Measurements from ENCODE around the gene PDP2. TPM values are rescaled to one million over a fixed set of nuclear protein-coding genes. Genes with fewer than 3 reads are reported as not detected.

Gene PDP2
- total RNA-seq, 6 experiments from 2014 or later, result 12.8 to 17.7 (median 16.2) TPM

GRCh38 chr16:66848172-66848571, 32.1 kb upstream of the PDP2 start:
- H3K27me3 Mint-ChIP-seq (ENCODE audit: insufficient read depth), result peaks cover 47% of the 10 kb centered on the region
- no peaks in the 10 kb centered on the region for H3K9me3 Mint-ChIP-seq
- TF ChIP-seq CTCF (IDR thresholded peaks at IDR 0.05), result no peak
- no peak overlapping the region for H3K4me3 Mint-ChIP-seq
- no peaks in the 10 kb centered on the region for H3K36me3 Mint-ChIP-seq (ENCODE audit: low read depth)
- no peak for DNase-seq
- H3K4me1 Mint-ChIP-seq (ENCODE audit: low read depth), result no peaks in the 10 kb centered on the region; the same call in 1 of the 2 replicates
- no peak overlapping the region for H3K27ac Mint-ChIP-seq

- no peak overlapping the region for H3K4me3 Mint-ChIP-seq
- H3K4me1 Mint-ChIP-seq (ENCODE audit: low read depth), result no peaks in the 10 kb centered on the region; the same call in 1 of the 2 replicates
- H3K36me3 Mint-ChIP-seq (ENCODE audit: low read depth), result no peaks in the 10 kb centered on the region
- H3K27me3 Mint-ChIP-seq (ENCODE audit: insufficient read depth), result peaks cover 39% of the 10 kb centered on the region
- H3K27ac Mint-ChIP-seq, result no peak overlapping the region
- no peak for DNase-seq
- no peaks in the 10 kb centered on the region for H3K9me3 Mint-ChIP-seq
- no peak for TF ChIP-seq CTCF (IDR thresholded peaks at IDR 0.05)
Observed at GRCh38 chr16:66849021-66849420, 31.3 kb upstream of the PDP2 start.

- Mint-ChIP-seq H3K36me3 (ENCODE audit: low read depth) (no peaks in the 10 kb centered on the region), H3K27me3 (ENCODE audit: insufficient read depth) (peaks cover 37% of the 10 kb centered on the region), H3K4me3 (no peak overlapping the region), H3K4me1 (ENCODE audit: low read depth) (no peaks in the 10 kb centered on the region; the same call in 1 of the 2 replicates), H3K9me3 (no peaks in the 10 kb centered on the region), H3K27ac (no peak overlapping the region)
- DNase-seq, result no peak
- TF ChIP-seq CTCF (IDR thresholded peaks at IDR 0.05), result no peak
Observed at GRCh38 chr16:66849549-66849948, 30.8 kb upstream of the PDP2 start.

- Mint-ChIP-seq H3K36me3 (ENCODE audit: low read depth) (no peaks in the 10 kb centered on the region), H3K9me3 (no peaks in the 10 kb centered on the region), H3K4me1 (ENCODE audit: low read depth) (no peaks in the 10 kb centered on the region; the same call in 1 of the 2 replicates), H3K4me3 (no peak overlapping the region), H3K27ac (no peak overlapping the region), H3K27me3 (ENCODE audit: insufficient read depth) (peaks cover 31% of the 10 kb centered on the region)
- TF ChIP-seq CTCF (IDR thresholded peaks at IDR 0.05), result no peak
- DNase-seq, result no peak
Observed at GRCh38 chr16:66850115-66850815, 30.1 kb upstream of the PDP2 start.

GRCh38 chr16:66851166-66851964, 28.9 kb upstream of the PDP2 start:
- no peak for DNase-seq
- Mint-ChIP-seq H3K36me3 (ENCODE audit: low read depth) (no peaks in the 10 kb centered on the region), H3K27ac (no peak overlapping the region), H3K9me3 (no peaks in the 10 kb centered on the region), H3K4me3 (no peak overlapping the region), H3K27me3 (ENCODE audit: insufficient read depth) (peaks cover 21% of the 10 kb centered on the region), H3K4me1 (ENCODE audit: low read depth) (no peaks in the 10 kb centered on the region)
- TF ChIP-seq CTCF (IDR thresholded peaks at IDR 0.05), result no peak

Measured in HFFc6 (cell line).